NCI-H82 (cell line): Measurements from ENCODE around the gene TEP1.

ENCODE experiments used
- DNase-seq: peaks from one replicate; lab custom pipeline; 2025; lab: John Stamatoyannopoulos, UW

Gene TEP1

DNA sequence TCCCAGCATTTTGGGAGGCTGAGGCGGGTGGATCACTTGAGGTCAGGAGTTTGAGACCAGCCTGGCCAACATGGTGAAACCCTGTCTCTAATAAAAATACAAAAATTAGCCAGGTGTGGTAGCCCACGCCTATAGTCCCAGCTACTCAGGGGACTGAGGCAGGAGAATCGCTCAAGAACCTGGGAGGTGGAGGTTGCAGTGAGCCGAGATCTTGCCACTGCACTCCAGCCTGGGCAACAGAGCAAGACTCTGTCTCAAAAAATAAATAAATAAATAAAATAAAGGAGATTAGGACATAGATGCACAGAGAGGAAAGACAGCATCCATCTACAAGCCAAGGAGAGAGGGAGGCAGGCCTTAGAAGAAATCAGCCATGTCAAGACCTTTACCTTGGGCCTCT is 72.3 kb downstream of the TEP1 start:
- peak; percentile 33 for DNase-seq

DNA sequence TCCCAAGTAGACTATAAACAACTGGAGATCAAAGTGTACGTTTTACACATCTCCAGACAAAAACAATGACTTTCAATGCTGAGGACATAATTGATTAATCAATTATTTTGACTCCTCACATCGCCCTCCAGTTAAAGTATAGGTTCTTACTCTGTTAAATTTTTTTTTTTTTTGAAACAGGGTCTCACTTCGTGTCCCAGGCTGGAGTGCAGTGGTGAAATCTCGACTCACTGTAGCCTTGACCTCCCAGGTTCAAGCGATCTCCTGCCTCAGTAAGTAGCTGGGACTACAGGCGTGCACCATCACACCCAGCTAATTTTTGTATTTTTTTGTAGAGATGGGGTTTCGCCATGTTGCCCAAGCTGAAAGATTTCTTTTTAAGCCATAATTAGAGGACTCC is 79.3 kb downstream of the TEP1 start:
- DNase-seq, result no peak

DNA sequence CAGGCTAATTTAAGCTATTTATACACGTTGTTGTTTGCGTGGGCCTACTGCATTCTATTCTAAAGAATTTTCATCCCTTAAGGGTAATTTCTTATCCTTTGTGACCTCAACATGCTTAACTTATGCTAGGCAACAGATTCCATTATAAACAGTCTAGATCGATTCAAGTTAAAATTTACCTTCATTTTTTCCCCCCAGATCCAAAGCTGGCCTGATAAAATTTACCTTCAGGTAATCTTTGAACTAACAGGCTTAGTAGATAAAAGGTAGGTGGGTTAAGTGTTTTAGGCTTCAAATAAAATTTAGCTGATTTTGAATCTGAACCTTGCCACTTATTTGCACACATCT is 79.8 kb downstream of the TEP1 start:
- no peak for DNase-seq

DNA sequence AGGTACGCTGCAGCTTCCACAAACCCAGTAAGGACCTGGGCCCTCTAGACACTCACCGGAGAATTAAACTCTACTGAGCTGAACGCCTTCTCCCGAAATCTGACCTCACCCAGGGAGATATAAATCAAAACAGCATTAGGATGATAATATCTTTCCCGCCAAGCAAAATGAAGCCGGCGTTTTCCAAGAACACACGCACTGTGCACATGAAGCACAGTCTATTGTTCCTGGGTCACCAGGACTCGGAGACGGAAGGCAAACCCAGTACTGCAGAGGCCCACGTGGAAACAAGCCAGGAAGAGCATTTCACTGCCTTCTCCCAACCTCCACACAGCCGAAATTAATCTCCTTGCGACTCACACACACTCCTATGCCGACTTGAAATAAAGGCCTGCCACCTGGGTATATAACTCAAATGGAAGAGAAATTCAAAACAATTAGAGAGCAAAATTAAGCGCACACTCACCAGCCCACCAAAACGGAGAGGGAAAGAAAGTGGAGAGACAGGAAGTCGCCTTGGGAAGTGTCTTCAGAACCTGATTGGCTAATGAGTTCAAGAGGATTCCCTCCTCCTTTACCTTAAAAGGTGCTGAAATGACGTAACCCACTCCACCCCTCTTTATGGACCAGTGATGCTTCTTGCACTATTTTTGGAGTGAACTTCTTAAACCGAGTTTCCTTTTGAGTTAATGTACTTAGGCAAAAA is 80.4 kb downstream of the TEP1 start, which contains the start of gene CCNB1IP1:
CCNB1IP1 (minus strand) TSS at position 492 of the 706 bp plus-strand sequence. CDS start 16,756 bp downstream, outside the sequence.
- peak; percentile 94 for DNase-seq

DNA sequence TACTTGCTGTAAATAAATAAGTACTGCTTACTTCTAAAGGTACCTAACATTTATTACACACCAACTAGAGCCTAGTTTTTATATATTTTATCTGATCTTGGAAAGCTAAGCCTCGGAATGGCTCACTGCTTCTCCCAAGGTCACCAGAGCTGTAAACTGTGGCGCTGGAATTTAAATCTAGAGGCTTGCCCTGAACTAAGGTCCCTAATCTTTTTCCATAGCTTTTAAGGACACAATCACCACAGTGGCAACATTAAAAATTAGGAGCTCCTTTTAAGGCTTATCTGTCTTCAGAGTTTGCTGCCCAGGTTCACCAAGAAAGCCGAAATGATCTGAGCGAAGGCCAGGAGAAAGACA is 80.9 kb downstream of the TEP1 start:
- DNase-seq, result peak; percentile 48

DNA sequence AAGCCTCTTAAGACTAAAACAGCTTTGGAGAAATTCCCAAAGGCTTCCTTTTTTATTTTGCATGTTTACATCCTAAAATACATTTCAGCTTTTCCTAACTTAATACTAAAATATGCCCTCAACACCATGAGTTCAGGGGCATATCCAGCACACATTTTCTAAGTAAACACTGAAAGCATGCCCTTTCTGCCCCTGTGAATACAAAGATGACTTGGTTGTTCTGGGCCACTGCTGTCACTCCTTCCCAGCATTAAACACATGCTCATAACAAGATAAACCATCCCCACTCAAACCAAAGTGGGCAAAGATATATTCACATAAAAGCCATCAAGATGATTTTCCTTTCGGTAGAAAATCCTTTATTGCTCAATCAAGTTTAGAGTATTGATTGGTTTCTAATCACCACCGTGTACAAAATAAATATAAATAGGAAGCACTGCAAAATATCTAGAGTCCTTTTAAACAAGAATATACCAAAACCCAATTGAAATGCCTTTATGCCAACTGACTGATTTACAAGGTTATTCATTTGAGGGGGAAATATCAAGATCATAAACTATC is 82.2 kb downstream of the TEP1 start:
- peak; percentile 10 for DNase-seq

DNA sequence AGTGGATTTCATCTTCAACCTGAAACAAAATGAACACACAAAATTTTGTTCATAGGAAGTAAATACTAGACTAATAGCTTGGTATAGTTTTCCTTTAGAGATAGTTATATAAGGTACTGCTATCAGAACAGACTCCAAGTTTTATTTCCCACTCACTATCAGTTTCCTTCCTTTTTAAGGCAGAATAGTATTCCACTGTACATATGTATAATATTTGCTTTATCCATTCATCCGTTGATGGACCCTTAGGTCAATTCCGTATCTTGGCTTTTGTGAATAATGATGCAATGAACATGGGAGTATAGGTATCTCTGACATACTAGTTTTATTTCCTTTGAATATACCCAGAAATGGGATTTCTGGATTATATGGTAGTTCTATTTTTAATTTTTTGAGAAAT is 83.9 kb downstream of the TEP1 start:
- DNase-seq, result no peak

DNA sequence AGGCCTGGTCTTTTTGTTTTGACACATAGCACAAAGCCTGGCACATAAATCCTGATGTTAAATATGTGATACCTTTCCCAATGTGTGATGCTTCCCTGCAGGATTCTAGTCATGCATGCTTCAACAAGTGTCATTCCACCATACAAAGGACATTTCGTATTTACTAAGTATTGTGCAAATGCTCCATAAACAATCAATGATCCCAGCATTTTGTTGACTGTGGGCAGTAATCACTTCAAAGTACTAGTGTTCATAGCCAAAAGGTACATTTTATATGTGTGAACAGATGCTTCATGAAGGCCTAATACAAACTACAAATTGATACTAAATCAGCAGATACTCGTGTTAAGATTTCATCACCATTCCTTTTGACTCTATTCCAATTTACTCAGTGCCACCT is 84.6 kb downstream of the TEP1 start:
- DNase-seq, result no peak

DNA sequence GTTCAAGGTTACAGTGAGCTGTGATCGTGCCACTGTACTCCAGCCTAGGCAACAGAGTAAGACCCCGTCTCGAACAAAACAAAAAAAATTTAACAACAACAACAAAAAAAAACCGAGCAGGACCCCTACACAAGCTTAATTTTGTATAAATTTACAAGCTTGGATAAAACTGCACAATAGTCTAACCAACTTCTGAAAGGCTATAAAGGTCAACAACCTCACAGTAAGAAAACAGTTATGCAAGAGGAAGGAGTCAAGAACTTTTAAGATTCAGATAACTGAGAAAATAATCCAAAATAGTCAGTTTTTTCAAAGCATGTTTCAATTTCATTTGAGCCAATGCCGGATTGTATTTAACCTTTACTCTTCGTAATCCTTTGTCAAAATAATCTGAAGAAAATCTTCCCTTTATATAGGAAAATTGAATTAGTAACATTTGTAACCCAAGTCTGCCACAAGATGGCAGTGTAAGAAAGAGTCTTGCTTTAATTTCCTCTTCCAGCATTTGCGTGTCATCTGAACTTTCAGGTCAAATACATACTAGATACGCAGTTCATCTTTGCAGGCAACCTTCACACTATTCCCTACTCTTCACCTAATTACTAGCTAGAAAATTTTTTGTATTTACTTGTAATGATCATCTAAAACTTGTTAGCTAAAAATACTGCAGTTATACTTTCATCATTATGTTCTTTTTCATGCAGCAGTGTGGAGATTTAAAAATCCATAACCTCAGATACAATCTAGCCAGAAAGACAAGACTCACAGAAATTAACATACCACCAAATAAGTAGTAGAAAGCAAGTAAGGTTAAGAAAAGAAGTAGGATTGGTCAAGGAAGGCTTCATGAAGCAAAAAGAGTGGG is 86.1 kb downstream of the TEP1 start:
- DNase-seq, result peak; percentile 76

DNA sequence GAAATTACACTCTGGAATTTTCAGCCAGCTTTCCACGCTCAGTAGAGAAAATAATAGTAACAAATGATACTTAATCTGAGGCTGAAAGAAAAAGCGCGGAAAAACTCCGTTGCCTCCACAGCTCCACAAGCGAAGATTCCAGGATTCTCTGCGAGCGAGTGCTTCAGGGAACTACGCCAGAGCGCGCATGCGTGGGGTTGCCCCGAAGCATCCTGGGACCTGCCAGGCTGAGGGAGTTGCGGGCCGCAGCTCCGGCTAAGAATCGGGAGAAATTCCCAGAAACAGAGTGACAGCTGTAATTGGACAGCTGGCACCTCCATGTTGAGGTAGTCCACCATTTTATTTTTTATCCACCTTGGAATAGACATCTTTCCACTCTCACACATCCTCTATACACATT is 95.6 kb downstream of the TEP1 start:
- no peak for DNase-seq
